ENCODE measurements around the gene RPS8.

The RPS8 gene

DNA sequence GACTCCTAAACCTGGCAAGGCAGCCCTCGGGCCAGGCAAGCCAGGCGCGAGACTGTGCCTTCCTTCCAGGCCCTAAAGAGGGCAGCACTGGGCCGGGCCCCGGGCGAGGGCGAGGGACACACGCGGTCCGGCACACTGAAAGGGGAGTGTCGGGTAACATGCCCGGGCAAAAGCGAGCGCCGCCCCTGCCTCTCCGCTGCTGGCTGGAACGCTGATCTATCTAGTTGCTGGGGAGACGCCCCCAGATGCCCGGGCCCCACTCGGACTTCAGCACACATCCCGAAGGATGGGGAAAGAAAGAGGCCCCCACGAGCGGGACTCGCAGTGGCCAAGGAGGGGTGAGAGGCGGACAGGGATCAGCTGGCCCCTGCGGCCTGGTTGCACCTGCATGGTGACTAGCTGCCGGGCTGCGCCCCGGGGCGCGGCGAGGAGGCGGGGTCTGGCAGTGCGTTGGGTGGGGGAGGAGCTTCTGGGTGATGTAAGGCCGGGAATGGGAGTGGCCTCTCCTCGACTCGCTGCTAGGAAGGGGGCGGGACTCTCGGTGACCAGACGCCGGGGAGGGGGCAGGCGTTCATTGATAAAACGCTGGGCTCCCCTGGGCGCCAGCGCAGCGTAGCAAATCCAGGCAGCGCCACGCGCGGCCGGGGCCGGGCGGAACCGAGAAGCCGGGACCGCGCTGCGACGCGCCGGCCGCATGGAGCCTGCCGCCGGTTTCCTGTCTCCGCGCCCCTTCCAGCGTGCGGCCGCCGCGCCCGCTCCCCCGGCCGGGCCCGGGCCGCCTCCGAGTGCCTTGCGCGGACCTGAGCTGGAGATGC, 24.6 kb downstream of the RPS8 start, which contains the start of gene PLK3 (continued):
- TF ChIP-seq ZNF174 (tag by site-specific recombination; IDR thresholded peaks at IDR 0.05) = no peak
- no peak for TF ChIP-seq ZNF121 (tag by site-specific recombination; IDR thresholded peaks at IDR 0.05)
- TF ChIP-seq ZNF549 (tag by site-specific recombination; IDR thresholded peaks at IDR 0.05) = no peak
- 0 out of 2 replicates have a peak, but pooled peaks have one; percentile 30 for TF ChIP-seq ZBTB7A (tag by site-specific recombination; IDR thresholded peaks at IDR 0.05; ENCODE audit: low read depth)
- no peak for TF ChIP-seq ZNF701 (tag by site-specific recombination; IDR thresholded peaks at IDR 0.05)
- peak; percentile 93 for TF ChIP-seq ZBTB17 (tag by site-specific recombination; IDR thresholded peaks at IDR 0.05)
- TF ChIP-seq OVOL3 (tag by site-specific recombination; IDR thresholded peaks at IDR 0.05) = no peak
- TF ChIP-seq, protein P1, sequence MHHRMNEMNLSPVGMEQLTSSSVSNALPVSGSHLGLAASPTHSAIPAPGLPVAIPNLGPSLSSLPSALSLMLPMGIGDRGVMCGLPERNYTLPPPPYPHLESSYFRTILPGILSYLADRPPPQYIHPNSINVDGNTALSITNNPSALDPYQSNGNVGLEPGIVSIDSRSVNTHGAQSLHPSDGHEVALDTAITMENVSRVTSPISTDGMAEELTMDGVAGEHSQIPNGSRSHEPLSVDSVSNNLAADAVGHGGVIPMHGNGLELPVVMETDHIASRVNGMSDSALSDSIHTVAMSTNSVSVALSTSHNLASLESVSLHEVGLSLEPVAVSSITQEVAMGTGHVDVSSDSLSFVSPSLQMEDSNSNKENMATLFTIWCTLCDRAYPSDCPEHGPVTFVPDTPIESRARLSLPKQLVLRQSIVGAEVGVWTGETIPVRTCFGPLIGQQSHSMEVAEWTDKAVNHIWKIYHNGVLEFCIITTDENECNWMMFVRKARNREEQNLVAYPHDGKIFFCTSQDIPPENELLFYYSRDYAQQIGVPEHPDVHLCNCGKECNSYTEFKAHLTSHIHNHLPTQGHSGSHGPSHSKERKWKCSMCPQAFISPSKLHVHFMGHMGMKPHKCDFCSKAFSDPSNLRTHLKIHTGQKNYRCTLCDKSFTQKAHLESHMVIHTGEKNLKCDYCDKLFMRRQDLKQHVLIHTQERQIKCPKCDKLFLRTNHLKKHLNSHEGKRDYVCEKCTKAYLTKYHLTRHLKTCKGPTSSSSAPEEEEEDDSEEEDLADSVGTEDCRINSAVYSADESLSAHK (tag by site-specific recombination; IDR thresholded peaks at IDR 0.05) = 0 out of 2 replicates have a peak, but pooled peaks have one; percentile 39
- TF ChIP-seq ZNF626 (tag by site-specific recombination; IDR thresholded peaks at IDR 0.05) = no peak
- no peak for TF ChIP-seq ZNF555 (tag by site-specific recombination; conservative IDR thresholded peaks at IDR 0.05)
- TF ChIP-seq ZBTB21 (tag by site-specific recombination; IDR thresholded peaks at IDR 0.05) = peak; percentile 50; the same call in 1 of the 2 replicates
- TF ChIP-seq KLF1 (tag by site-specific recombination; IDR thresholded peaks at IDR 0.05) = peak; percentile 90
- TF ChIP-seq, protein P2, sequence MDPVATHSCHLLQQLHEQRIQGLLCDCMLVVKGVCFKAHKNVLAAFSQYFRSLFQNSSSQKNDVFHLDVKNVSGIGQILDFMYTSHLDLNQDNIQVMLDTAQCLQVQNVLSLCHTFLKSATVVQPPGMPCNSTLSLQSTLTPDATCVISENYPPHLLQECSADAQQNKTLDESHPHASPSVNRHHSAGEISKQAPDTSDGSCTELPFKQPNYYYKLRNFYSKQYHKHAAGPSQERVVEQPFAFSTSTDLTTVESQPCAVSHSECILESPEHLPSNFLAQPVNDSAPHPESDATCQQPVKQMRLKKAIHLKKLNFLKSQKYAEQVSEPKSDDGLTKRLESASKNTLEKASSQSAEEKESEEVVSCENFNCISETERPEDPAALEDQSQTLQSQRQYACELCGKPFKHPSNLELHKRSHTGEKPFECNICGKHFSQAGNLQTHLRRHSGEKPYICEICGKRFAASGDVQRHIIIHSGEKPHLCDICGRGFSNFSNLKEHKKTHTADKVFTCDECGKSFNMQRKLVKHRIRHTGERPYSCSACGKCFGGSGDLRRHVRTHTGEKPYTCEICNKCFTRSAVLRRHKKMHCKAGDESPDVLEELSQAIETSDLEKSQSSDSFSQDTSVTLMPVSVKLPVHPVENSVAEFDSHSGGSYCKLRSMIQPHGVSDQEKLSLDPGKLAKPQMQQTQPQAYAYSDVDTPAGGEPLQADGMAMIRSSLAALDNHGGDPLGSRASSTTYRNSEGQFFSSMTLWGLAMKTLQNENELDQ (tag by site-specific recombination; IDR thresholded peaks at IDR 0.05; ENCODE audit: low read depth) = no peak
- TF ChIP-seq ZNF223 (tag by site-specific recombination; IDR thresholded peaks at IDR 0.05) = 0 out of 2 replicates have a peak, but pooled peaks have one; percentile 25
- TF ChIP-seq, protein P3, sequence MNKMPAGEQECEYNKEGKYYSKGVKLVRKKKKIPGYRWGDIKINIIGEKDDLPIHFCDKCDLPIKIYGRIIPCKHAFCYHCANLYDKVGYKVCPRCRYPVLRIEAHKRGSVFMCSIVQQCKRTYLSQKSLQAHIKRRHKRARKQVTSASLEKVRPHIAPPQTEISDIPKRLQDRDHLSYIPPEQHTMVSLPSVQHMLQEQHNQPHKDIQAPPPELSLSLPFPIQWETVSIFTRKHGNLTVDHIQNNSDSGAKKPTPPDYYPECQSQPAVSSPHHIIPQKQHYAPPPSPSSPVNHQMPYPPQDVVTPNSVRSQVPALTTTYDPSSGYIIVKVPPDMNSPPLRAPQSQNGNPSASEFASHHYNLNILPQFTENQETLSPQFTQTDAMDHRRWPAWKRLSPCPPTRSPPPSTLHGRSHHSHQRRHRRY (tag by site-specific recombination; IDR thresholded peaks at IDR 0.05) = no peak
- peak; percentile 80; the same call in 1 of the 2 replicates for TF ChIP-seq ZNF76 (tag by site-specific recombination; IDR thresholded peaks at IDR 0.05; ENCODE audit: borderline replicate concordance, low read depth)
- TF ChIP-seq ZNF514 (tag by site-specific recombination; IDR thresholded peaks at IDR 0.05) = no peak
- peak; percentile 81 for TF ChIP-seq EGR2 (tag by site-specific recombination; IDR thresholded peaks at IDR 0.05; ENCODE audit: low read depth)
- TF ChIP-seq HOXA7 (CRISPR knock-in tag; IDR thresholded peaks at IDR 0.05; ENCODE audit: borderline replicate concordance) = no peak
- peak; percentile 80 for TF ChIP-seq GLIS1 (tag by site-specific recombination; IDR thresholded peaks at IDR 0.05)
- TF ChIP-seq ZNF433 (tag by site-specific recombination; IDR thresholded peaks at IDR 0.05; ENCODE audit: low read depth) = no peak
- peak; percentile 80 for TF ChIP-seq SP2 (tag by site-specific recombination; IDR thresholded peaks at IDR 0.05)
- TF ChIP-seq ZNF157 (tag by site-specific recombination; IDR thresholded peaks at IDR 0.05) = no peak
- TF ChIP-seq, protein P4, sequence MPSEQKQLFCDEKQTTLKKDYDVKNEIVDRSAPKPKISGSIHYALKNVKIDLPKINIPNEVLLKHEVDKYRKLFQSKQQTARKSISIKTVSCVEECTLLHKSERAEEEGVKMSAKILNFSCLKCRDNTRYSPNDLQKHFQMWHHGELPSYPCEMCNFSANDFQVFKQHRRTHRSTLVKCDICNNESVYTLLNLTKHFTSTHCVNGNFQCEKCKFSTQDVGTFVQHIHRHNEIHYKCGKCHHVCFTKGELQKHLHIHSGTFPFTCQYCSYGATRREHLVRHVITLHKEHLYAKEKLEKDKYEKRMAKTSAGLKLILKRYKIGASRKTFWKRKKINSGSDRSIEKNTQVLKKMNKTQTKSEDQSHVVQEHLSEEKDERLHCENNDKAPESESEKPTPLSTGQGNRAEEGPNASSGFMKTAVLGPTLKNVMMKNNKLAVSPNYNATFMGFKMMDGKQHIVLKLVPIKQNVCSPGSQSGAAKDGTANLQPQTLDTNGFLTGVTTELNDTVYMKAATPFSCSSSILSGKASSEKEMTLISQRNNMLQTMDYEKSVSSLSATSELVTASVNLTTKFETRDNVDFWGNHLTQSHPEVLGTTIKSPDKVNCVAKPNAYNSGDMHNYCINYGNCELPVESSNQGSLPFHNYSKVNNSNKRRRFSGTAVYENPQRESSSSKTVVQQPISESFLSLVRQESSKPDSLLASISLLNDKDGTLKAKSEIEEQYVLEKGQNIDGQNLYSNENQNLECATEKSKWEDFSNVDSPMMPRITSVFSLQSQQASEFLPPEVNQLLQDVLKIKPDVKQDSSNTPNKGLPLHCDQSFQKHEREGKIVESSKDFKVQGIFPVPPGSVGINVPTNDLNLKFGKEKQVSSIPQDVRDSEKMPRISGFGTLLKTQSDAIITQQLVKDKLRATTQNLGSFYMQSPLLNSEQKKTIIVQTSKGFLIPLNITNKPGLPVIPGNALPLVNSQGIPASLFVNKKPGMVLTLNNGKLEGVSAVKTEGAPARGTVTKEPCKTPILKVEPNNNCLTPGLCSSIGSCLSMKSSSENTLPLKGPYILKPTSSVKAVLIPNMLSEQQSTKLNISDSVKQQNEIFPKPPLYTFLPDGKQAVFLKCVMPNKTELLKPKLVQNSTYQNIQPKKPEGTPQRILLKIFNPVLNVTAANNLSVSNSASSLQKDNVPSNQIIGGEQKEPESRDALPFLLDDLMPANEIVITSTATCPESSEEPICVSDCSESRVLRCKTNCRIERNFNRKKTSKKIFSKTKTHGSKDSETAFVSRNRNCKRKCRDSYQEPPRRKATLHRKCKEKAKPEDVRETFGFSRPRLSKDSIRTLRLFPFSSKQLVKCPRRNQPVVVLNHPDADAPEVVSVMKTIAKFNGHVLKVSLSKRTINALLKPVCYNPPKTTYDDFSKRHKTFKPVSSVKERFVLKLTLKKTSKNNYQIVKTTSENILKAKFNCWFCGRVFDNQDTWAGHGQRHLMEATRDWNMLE (tag by site-specific recombination; conservative IDR thresholded peaks at IDR 0.05; ENCODE audit: low read depth) = no peak
- TF ChIP-seq OSR2 (tag by site-specific recombination; IDR thresholded peaks at IDR 0.05) = no peak
- peak; percentile 90 for TF ChIP-seq ZBTB48 (tag by site-specific recombination; IDR thresholded peaks at IDR 0.05)
- TF ChIP-seq ZFP37 (tag by site-specific recombination; IDR thresholded peaks at IDR 0.05) = peak; percentile 81; the same call in 1 of the 2 replicates
- TF ChIP-seq, protein P5, sequence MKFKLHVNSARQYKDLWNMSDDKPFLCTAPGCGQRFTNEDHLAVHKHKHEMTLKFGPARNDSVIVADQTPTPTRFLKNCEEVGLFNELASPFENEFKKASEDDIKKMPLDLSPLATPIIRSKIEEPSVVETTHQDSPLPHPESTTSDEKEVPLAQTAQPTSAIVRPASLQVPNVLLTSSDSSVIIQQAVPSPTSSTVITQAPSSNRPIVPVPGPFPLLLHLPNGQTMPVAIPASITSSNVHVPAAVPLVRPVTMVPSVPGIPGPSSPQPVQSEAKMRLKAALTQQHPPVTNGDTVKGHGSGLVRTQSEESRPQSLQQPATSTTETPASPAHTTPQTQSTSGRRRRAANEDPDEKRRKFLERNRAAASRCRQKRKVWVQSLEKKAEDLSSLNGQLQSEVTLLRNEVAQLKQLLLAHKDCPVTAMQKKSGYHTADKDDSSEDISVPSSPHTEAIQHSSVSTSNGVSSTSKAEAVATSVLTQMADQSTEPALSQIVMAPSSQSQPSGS (tag by site-specific recombination; IDR thresholded peaks at IDR 0.05; ENCODE audit: low read depth) = peak; percentile 45; the same call in 1 of the 2 replicates

Data from HEK293 (cell line).